ENCODE data around the gene NRCAM.

Gene NRCAM

DNA sequence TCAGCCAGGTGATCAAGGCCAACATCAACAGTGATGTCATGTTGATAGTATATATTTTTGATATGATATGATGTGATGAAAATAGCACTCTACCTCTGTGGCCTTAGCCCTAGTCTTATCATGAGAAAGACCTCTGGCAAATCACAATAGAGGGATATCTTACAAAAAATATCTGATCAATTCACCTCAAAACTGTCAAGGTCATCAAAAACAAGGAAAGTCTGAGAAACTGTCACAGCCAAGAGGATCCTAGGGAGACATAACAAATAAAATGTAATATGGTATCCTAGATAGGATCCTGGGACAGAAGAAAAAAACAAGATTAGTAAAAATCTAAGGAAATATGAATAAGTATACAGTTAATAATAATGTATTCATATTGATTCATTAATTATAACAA is 92.6 kb downstream of the NRCAM start:
- Histone ChIP-seq H3K4me3 (ENCODE audit: insufficient read depth in 1 of 2, low read depth in 1 of 2, low read length in 2 of 2) (no peak overlapping the region), H3K79me1 (replicated peaks; ENCODE audit: low read length, poor library complexity, severe bottlenecking) (no peaks in the 10 kb centered on the region), H3K4ac (ENCODE audit: low read depth in 1 of 2, low read length in 2 of 2) (no peak overlapping the region)

DNA sequence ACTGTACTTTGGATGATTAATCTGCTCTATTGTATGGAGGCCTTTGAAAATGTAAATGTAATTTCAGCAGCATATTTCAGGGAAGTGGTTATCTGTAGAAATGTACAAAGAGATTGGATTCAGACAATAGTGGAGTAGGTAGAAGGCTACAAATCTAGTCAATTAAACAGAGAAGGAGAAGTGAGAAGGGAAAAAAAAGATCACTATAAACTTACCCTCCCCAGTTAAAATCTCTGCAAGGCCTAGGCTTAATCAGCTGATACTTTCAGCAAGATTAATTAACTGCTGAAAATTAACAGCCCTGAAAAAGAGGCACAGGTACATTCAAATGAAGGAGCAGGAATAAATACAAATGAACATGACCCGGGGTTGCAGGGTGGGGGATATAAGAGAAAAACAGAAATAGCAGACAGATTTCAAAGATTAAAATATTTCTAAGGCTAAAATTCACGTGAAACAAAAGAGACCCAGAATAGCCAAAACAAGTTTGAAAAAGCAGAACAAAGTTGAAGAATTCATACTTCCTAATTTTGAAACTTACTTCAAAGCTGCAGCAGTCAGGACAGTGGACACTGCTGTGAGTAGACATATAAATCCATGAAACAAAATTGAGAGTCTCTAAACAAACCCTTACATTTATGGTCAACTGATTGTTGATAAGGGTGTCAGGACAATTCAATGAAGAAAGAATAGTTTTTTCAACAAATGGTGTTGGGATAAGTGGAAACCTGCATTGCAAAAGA is 96.0 kb downstream of the NRCAM start:
- Histone ChIP-seq H2BK12ac (ENCODE audit: low read length in 2 of 2) (no peak overlapping the region), H3K9me3 (ENCODE audit: control insufficient read depth, low read length) (peaks cover 6% of the 10 kb centered on the region), H3K4me1 (ENCODE audit: control insufficient read depth, insufficient read depth, low read depth, low read length) (no peaks in the 10 kb centered on the region), H4K91ac (ENCODE audit: low read length) (no peak overlapping the region), H3K9ac (ENCODE audit: low read length) (no peak overlapping the region), H4K8ac (ENCODE audit: low read length) (no peak overlapping the region), H3K36me3 (ENCODE audit: control insufficient read depth in 1 of 2, insufficient read depth in 2 of 2, low read depth in 1 of 2, low read length in 2 of 2) (no peaks in the 10 kb centered on the region), H3K27me3 (ENCODE audit: control insufficient read depth in 1 of 2, insufficient read depth in 1 of 2, low read length in 2 of 2) (peaks cover 0 to 2% of the 10 kb centered on the region in 2 experiments), H2AK5ac (ENCODE audit: low read length, severe bottlenecking) (no peak overlapping the region), H3K27ac (ENCODE audit: low read length, poor library complexity, severe bottlenecking) (no peak overlapping the region), H3K4ac (ENCODE audit: low read depth in 1 of 2, low read length in 2 of 2) (no peak overlapping the region), H3K14ac (ENCODE audit: low read length in 2 of 2) (no peak overlapping the region), H3K23ac (ENCODE audit: low read length in 2 of 2) (no peak overlapping the region), H3K4me3 (ENCODE audit: insufficient read depth in 1 of 2, low read depth in 1 of 2, low read length in 2 of 2) (no peak overlapping the region), H2BK15ac (ENCODE audit: low read depth, poor library complexity, severe bottlenecking) (no peak overlapping the region), H2BK120ac (ENCODE audit: low read depth, low read length) (no peak overlapping the region), H3K4me2 (ENCODE audit: low read length, poor library complexity, severe bottlenecking) (no peak overlapping the region), H3K18ac (ENCODE audit: low read depth in 1 of 2, low read length in 2 of 2) (no peak overlapping the region), H3K79me1 (replicated peaks; ENCODE audit: low read length, poor library complexity, severe bottlenecking) (no peaks in the 10 kb centered on the region), H2AFZ (ENCODE audit: low read depth, low read length) (no peak overlapping the region), H2BK5ac (ENCODE audit: low read depth, low read length, poor library complexity, severe bottlenecking) (no peak overlapping the region)
- DNase-seq, result no peak
- no CpG with 5 or more reads among the region's 2 CpGs for WGBS

More for the DNA sequence above, 92.6 kb downstream of the NRCAM start:
- H3K9me3 ChIP-seq (ENCODE audit: control insufficient read depth, low read length), result peaks cover 6% of the 10 kb centered on the region
- no peaks in the 10 kb centered on the region for H3K27me3 ChIP-seq (ENCODE audit: control insufficient read depth in 1 of 2, insufficient read depth in 1 of 2, low read length in 2 of 2)
- no peak overlapping the region for H3K4me2 ChIP-seq (ENCODE audit: low read length, poor library complexity, severe bottlenecking)
- H2BK12ac ChIP-seq (ENCODE audit: low read length in 2 of 2), result no peak overlapping the region
- H3K18ac ChIP-seq (ENCODE audit: low read depth in 1 of 2, low read length in 2 of 2), result no peak overlapping the region
- no peaks in the 10 kb centered on the region for H3K36me3 ChIP-seq (ENCODE audit: control insufficient read depth in 1 of 2, insufficient read depth in 2 of 2, low read depth in 1 of 2, low read length in 2 of 2)
- H2BK5ac ChIP-seq (ENCODE audit: low read depth, low read length, poor library complexity, severe bottlenecking), result no peak overlapping the region
- no peak overlapping the region for H2AFZ ChIP-seq (ENCODE audit: low read depth, low read length)
- H2AK5ac ChIP-seq (ENCODE audit: low read length, severe bottlenecking), result no peak overlapping the region
- DNase-seq, result no peak
- no peaks in the 10 kb centered on the region for H3K4me1 ChIP-seq (ENCODE audit: control insufficient read depth, insufficient read depth, low read depth, low read length)
- no peak overlapping the region for H4K8ac ChIP-seq (ENCODE audit: low read length)
- H3K14ac ChIP-seq (ENCODE audit: low read length in 2 of 2), result no peak overlapping the region
- no peak overlapping the region for H2BK120ac ChIP-seq (ENCODE audit: low read depth, low read length)
- no peak overlapping the region for H3K27ac ChIP-seq (ENCODE audit: low read length, poor library complexity, severe bottlenecking)
- no peak overlapping the region for H4K91ac ChIP-seq (ENCODE audit: low read length)
- no peak overlapping the region for H3K23ac ChIP-seq (ENCODE audit: low read length in 2 of 2)
- no peak overlapping the region for H2BK15ac ChIP-seq (ENCODE audit: low read depth, poor library complexity, severe bottlenecking)
- H3K9ac ChIP-seq (ENCODE audit: low read length), result no peak overlapping the region

DNA sequence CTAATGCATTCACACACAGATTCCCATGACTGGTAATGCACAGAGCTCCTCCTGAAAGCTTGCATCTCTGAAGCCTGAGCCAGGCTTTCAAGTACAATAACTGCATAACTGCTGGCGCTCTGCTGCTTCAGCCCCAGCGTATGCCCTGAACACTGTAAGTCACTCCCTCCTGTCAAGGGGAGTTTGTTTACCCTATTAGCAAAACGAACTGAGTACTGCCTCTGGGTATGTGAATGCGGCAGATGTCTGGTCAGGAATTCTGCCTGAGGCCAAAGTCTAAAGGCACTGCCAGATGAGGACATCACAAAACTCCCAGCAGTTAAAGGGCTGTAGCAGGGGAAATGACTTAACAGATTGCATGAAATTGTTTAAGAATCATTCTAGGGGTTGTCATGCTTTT is 97.7 kb downstream of the NRCAM start:
- no peak overlapping the region for H3K23ac ChIP-seq (ENCODE audit: low read length in 2 of 2)
- 42% methylated on average over 4 of the region's 4 CpGs for WGBS
- peaks cover 6% of the 10 kb centered on the region for H3K9me3 ChIP-seq (ENCODE audit: control insufficient read depth, low read length)
- no peak overlapping the region for H3K9ac ChIP-seq (ENCODE audit: low read length)
- no peak overlapping the region for H3K4me2 ChIP-seq (ENCODE audit: low read length, poor library complexity, severe bottlenecking)
- H3K36me3 ChIP-seq (ENCODE audit: control insufficient read depth in 1 of 2, insufficient read depth in 2 of 2, low read depth in 1 of 2, low read length in 2 of 2), result no peaks in the 10 kb centered on the region
- no peak overlapping the region for H2BK120ac ChIP-seq (ENCODE audit: low read depth, low read length)
- H2BK12ac ChIP-seq (ENCODE audit: low read length in 2 of 2), result no peak overlapping the region
- H3K79me1 ChIP-seq (replicated peaks; ENCODE audit: low read length, poor library complexity, severe bottlenecking), result no peaks in the 10 kb centered on the region
- DNase-seq, result peak; percentile 82
- no peak overlapping the region for H3K4ac ChIP-seq (ENCODE audit: low read depth in 1 of 2, low read length in 2 of 2)
- H2BK5ac ChIP-seq (ENCODE audit: low read depth, low read length, poor library complexity, severe bottlenecking), result no peak overlapping the region
- no peak overlapping the region for H3K4me3 ChIP-seq (ENCODE audit: insufficient read depth in 1 of 2, low read depth in 1 of 2, low read length in 2 of 2)
- H3K4me1 ChIP-seq (ENCODE audit: control insufficient read depth, insufficient read depth, low read depth, low read length), result no peaks in the 10 kb centered on the region
- peaks cover 0 to 2% of the 10 kb centered on the region in 2 experiments for H3K27me3 ChIP-seq (ENCODE audit: control insufficient read depth in 1 of 2, insufficient read depth in 1 of 2, low read length in 2 of 2)
- no peak overlapping the region for H2AFZ ChIP-seq (ENCODE audit: low read depth, low read length)
- H2AK5ac ChIP-seq (ENCODE audit: low read length, severe bottlenecking), result no peak overlapping the region
- H2BK15ac ChIP-seq (ENCODE audit: low read depth, poor library complexity, severe bottlenecking), result no peak overlapping the region
- no peak overlapping the region for H3K18ac ChIP-seq (ENCODE audit: low read depth in 1 of 2, low read length in 2 of 2)
- H3K27ac ChIP-seq (ENCODE audit: low read length, poor library complexity, severe bottlenecking), result no peak overlapping the region
- H4K8ac ChIP-seq (ENCODE audit: low read length), result no peak overlapping the region
- H3K14ac ChIP-seq (ENCODE audit: low read length in 2 of 2), result no peak overlapping the region
- no peak overlapping the region for H4K91ac ChIP-seq (ENCODE audit: low read length)

DNA sequence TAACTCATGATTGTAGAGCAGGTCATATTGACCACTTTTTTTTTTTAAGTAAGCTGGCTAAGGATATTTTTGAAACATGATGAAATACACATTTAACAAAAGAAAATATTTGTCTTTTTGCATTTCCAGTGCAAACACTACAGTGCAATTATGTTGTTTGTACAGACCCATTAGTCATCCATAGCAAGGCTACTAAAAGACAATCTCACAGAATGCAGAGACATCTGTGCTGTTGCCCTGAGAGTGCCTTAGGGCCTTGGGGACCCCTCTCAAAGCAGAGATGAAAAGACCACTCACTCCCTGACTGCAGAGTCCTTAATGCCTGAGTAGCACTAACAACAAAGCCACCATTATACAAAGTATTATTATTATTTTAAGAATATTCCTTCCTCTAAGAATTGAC is 104.5 kb downstream of the NRCAM start:
- no peak overlapping the region for H2AFZ ChIP-seq (ENCODE audit: low read depth, low read length)
- H3K4me3 ChIP-seq (ENCODE audit: insufficient read depth in 1 of 2, low read depth in 1 of 2, low read length in 2 of 2), result no peak overlapping the region
- DNase-seq, result no peak
- H4K91ac ChIP-seq (ENCODE audit: low read length), result no peak overlapping the region
- no peak overlapping the region for H2BK5ac ChIP-seq (ENCODE audit: low read depth, low read length, poor library complexity, severe bottlenecking)
- H3K9me3 ChIP-seq (ENCODE audit: control insufficient read depth, low read length), result no peaks in the 10 kb centered on the region
- H3K36me3 ChIP-seq (ENCODE audit: control insufficient read depth in 1 of 2, insufficient read depth in 2 of 2, low read depth in 1 of 2, low read length in 2 of 2), result no peaks in the 10 kb centered on the region
- H3K4me2 ChIP-seq (ENCODE audit: low read length, poor library complexity, severe bottlenecking), result no peak overlapping the region
- H3K27ac ChIP-seq (ENCODE audit: low read length, poor library complexity, severe bottlenecking), result no peak overlapping the region
- H3K27me3 ChIP-seq (ENCODE audit: control insufficient read depth in 1 of 2, insufficient read depth in 1 of 2, low read length in 2 of 2), result peaks cover 0 to under 1% of the 10 kb centered on the region in 2 experiments
- no peak overlapping the region for H3K18ac ChIP-seq (ENCODE audit: low read depth in 1 of 2, low read length in 2 of 2)
- H2BK120ac ChIP-seq (ENCODE audit: low read depth, low read length), result no peak overlapping the region
- H2BK12ac ChIP-seq (ENCODE audit: low read length in 2 of 2), result no peak overlapping the region
- no peaks in the 10 kb centered on the region for H3K4me1 ChIP-seq (ENCODE audit: control insufficient read depth, insufficient read depth, low read depth, low read length)
- H4K8ac ChIP-seq (ENCODE audit: low read length), result no peak overlapping the region
- no peak overlapping the region for H3K4ac ChIP-seq (ENCODE audit: low read depth in 1 of 2, low read length in 2 of 2)
- no peak overlapping the region for H3K23ac ChIP-seq (ENCODE audit: low read length in 2 of 2)
- H2AK5ac ChIP-seq (ENCODE audit: low read length, severe bottlenecking), result no peak overlapping the region
- no peak overlapping the region for H3K14ac ChIP-seq (ENCODE audit: low read length in 2 of 2)
- no peak overlapping the region for H2BK15ac ChIP-seq (ENCODE audit: low read depth, poor library complexity, severe bottlenecking)
- no peaks in the 10 kb centered on the region for H3K79me1 ChIP-seq (replicated peaks; ENCODE audit: low read length, poor library complexity, severe bottlenecking)
- no peak overlapping the region for H3K9ac ChIP-seq (ENCODE audit: low read length)
